Measurements from ENCODE around the gene NDFIP1. TPM values are rescaled to one million over a fixed set of nuclear protein-coding genes. Genes with fewer than 3 reads are reported as not detected.

The NDFIP1 gene
- total and polyA plus RNA-seq, 2 of the 13 experiments (the other 11 are each of a cell fraction or from before 2014, with no cell fraction given): 12.4 to 15.7 TPM

- no peak for TF ChIP-seq ZNF513 (CRISPR knock-in tag; conservative IDR thresholded peaks at IDR 0.05)
- TF ChIP-seq, protein P1, sequence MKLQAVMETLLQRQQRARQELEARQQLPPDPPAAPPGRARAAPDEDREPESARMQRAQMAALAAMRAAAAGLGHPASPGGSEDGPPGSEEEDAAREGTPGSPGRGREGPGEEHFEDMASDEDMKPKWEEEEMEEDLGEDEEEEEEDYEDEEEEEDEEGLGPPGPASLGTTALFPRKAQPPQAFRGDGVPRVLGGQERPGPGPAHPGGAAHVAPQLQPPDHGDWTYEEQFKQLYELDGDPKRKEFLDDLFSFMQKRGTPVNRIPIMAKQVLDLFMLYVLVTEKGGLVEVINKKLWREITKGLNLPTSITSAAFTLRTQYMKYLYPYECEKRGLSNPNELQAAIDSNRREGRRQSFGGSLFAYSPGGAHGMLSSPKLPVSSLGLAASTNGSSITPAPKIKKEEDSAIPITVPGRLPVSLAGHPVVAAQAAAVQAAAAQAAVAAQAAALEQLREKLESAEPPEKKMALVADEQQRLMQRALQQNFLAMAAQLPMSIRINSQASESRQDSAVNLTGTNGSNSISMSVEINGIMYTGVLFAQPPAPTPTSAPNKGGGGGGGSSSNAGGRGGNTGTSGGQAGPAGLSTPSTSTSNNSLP (IDR thresholded peaks at IDR 0.05; ENCODE audit: low read depth, low read length): no peak
- TF ChIP-seq ZMYM4 (CRISPR knock-in tag; IDR thresholded peaks at IDR 0.05): no peak
- TF ChIP-seq, protein P2, sequence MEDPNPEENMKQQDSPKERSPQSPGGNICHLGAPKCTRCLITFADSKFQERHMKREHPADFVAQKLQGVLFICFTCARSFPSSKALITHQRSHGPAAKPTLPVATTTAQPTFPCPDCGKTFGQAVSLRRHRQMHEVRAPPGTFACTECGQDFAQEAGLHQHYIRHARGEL (CRISPR knock-in tag; IDR thresholded peaks at IDR 0.05): no peak
- TF ChIP-seq SMARCC2 (IDR thresholded peaks at IDR 0.05): no peak
- TF ChIP-seq ZNF883 (CRISPR knock-in tag; IDR thresholded peaks at IDR 0.05; ENCODE audit: not compliant biosample characterization): no peak
- no peak for TF ChIP-seq ZNF503 (CRISPR knock-in tag; IDR thresholded peaks at IDR 0.05)
- no peak for TF ChIP-seq EZH2 (conservative IDR thresholded peaks at IDR 0.05; ENCODE audit: low read depth, low read length)
- TF ChIP-seq ZFY (CRISPR knock-in tag; IDR thresholded peaks at IDR 0.05): peak; percentile 59
- TF ChIP-seq TRIM22 (IDR thresholded peaks at IDR 0.05): no peak
- TF ChIP-seq, protein P3, sequence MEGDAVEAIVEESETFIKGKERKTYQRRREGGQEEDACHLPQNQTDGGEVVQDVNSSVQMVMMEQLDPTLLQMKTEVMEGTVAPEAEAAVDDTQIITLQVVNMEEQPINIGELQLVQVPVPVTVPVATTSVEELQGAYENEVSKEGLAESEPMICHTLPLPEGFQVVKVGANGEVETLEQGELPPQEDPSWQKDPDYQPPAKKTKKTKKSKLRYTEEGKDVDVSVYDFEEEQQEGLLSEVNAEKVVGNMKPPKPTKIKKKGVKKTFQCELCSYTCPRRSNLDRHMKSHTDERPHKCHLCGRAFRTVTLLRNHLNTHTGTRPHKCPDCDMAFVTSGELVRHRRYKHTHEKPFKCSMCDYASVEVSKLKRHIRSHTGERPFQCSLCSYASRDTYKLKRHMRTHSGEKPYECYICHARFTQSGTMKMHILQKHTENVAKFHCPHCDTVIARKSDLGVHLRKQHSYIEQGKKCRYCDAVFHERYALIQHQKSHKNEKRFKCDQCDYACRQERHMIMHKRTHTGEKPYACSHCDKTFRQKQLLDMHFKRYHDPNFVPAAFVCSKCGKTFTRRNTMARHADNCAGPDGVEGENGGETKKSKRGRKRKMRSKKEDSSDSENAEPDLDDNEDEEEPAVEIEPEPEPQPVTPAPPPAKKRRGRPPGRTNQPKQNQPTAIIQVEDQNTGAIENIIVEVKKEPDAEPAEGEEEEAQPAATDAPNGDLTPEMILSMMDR (CRISPR knock-in tag; IDR thresholded peaks at IDR 0.05): no peak
- no peak for TF ChIP-seq TFE3 (CRISPR knock-in tag; IDR thresholded peaks at IDR 0.05)
- TF ChIP-seq SKI (IDR thresholded peaks at IDR 0.05; ENCODE audit: partially characterized antibody): no peak
- TF ChIP-seq ZNF850 (CRISPR knock-in tag; conservative IDR thresholded peaks at IDR 0.05): no peak
- 0 out of 2 replicates have a peak, but pooled peaks have one; percentile 6 for TF ChIP-seq MED1 (CRISPR knock-in tag; IDR thresholded peaks at IDR 0.05)
- no peak for TF ChIP-seq ZNF773 (CRISPR knock-in tag; IDR thresholded peaks at IDR 0.05; ENCODE audit: borderline replicate concordance)
- TF ChIP-seq NCOR1 (IDR thresholded peaks at IDR 0.05; ENCODE audit: borderline replicate concordance, low read length): no peak
- TF ChIP-seq, protein P4, sequence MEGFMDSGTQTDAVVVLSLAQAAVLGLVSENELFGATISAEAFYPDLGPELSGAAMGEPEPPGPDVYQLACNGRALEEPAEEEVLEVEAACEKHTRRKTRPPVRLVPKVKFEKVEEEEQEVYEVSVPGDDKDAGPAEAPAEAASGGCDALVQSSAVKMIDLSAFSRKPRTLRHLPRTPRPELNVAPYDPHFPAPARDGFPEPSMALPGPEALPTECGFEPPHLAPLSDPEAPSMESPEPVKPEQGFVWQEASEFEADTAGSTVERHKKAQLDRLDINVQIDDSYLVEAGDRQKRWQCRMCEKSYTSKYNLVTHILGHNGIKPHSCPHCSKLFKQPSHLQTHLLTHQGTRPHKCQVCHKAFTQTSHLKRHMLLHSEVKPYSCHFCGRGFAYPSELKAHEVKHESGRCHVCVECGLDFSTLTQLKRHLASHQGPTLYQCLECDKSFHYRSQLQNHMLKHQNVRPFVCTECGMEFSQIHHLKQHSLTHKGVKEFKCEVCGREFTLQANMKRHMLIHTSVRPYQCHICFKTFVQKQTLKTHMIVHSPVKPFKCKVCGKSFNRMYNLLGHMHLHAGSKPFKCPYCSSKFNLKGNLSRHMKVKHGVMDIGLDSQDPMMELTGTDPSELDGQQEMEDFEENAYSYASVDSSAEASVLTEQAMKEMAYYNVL (CRISPR knock-in tag; IDR thresholded peaks at IDR 0.05; ENCODE audit: borderline replicate concordance): no peak
Observed at GRCh38 chr5:142181096-142181495, 72.5 kb downstream of the NDFIP1 start (continued).
